ENCODE data around the gene NEUROG1. TPM values are rescaled to one million over a fixed set of nuclear protein-coding genes. Genes with fewer than 3 reads are reported as not detected.

NEUROG1 gene
- total RNA-seq, 2 donors from 2014 or later: not detected

DNA sequence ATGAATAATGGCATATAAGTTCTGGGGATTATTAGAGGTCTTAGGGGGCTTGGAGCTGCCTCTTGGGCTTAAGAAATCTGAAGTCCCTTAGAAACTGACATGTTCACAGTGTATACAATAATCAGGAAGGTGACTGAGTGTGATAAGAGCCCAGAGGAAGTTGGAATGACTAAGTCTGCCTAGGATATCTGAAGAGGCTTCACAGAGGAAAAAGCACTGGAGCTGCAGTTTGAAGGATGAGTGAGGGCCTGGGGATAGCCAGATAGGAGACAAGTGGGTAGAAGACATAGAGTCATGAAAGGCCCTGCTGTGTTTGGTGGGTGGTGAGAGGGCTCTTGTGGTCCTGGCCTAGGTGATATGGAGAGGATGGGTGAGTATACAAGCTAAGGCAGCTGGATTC is 8.8 kb downstream of the NEUROG1 start:
- no peak overlapping the region for H3K27ac ChIP-seq
- H3K9me3 ChIP-seq: no peaks in the 10 kb centered on the region
- no peaks in the 10 kb centered on the region for H3K27me3 ChIP-seq (replicated peaks; ENCODE audit: insufficient read depth)
- intact Hi-C loops (cut with DNase I): no loop called here
- DNase-seq (ENCODE audit: low spot score): no peak
- no peak overlapping the region for H3K4me3 ChIP-seq
- TF ChIP-seq POLR2AphosphoS5 (IDR thresholded peaks at IDR 0.05): no peak
- TF ChIP-seq, protein P1, sequence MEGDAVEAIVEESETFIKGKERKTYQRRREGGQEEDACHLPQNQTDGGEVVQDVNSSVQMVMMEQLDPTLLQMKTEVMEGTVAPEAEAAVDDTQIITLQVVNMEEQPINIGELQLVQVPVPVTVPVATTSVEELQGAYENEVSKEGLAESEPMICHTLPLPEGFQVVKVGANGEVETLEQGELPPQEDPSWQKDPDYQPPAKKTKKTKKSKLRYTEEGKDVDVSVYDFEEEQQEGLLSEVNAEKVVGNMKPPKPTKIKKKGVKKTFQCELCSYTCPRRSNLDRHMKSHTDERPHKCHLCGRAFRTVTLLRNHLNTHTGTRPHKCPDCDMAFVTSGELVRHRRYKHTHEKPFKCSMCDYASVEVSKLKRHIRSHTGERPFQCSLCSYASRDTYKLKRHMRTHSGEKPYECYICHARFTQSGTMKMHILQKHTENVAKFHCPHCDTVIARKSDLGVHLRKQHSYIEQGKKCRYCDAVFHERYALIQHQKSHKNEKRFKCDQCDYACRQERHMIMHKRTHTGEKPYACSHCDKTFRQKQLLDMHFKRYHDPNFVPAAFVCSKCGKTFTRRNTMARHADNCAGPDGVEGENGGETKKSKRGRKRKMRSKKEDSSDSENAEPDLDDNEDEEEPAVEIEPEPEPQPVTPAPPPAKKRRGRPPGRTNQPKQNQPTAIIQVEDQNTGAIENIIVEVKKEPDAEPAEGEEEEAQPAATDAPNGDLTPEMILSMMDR (IDR thresholded peaks at IDR 0.05): no peak
- TF ChIP-seq POLR2A (IDR thresholded peaks at IDR 0.05): no peak
- no peaks in the 10 kb centered on the region for H3K4me1 ChIP-seq (replicated peaks)
- no peaks in the 10 kb centered on the region for H3K36me3 ChIP-seq

DNA sequence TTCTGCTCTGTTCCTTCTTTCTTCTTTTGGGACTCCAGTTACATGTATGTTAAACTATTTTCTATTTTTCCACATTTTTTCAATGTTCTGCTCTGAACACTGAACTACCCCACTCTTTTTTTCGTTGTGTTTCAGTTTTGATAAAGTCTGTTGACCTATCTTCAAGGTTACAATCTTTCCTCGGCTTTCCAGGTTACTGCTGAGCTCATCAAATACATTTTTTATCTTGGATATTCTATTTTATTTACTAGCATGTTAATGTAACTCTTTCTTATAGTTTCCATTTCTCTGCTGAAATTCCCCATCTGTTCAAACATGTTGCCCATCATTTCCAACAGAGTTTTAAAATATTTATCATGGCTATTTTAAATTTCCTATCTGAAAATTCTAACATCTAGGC is 13.8 kb downstream of the NEUROG1 start:
- H3K36me3 ChIP-seq: no peaks in the 10 kb centered on the region
- no peaks in the 10 kb centered on the region for H3K27me3 ChIP-seq (replicated peaks; ENCODE audit: insufficient read depth)
- 51% methylated on average over 2 of the region's 2 CpGs for WGBS
- no peaks in the 10 kb centered on the region for H3K9me3 ChIP-seq
- intact Hi-C loops (cut with DNase I): no loop called here
- H3K4me3 ChIP-seq: no peak overlapping the region
- H3K27ac ChIP-seq: no peak overlapping the region
- no peak for DNase-seq (ENCODE audit: low spot score)
- TF ChIP-seq POLR2A (IDR thresholded peaks at IDR 0.05): no peak
- TF ChIP-seq, protein P1 (IDR thresholded peaks at IDR 0.05): no peak
- no peak for TF ChIP-seq POLR2AphosphoS5 (IDR thresholded peaks at IDR 0.05)
- H3K4me1 ChIP-seq (replicated peaks): no peaks in the 10 kb centered on the region

DNA sequence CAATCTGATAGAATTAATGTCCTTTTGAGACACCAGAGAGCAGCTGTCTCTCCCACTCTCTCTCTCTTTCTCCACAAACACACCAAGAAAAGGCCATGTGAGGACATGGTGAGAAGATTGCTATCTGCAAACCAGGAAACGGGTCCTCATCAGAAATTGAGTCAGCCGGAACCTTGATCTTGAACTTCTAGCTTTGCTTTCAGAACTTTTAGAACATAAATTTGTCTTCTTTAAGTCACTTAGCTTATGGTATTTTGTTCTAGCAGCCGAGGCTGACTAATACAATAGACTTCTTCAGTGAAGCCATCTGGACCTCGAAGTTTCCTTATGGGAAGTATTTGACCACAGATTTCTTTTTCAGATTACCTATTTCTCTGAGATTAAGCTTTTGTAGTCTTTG is 18.1 kb downstream of the NEUROG1 start:
- Histone ChIP-seq H3K4me1 (replicated peaks) (no peaks in the 10 kb centered on the region), H3K4me3 (no peak overlapping the region), H3K36me3 (no peaks in the 10 kb centered on the region), H3K27me3 (replicated peaks; ENCODE audit: insufficient read depth) (no peaks in the 10 kb centered on the region), H3K9me3 (no peaks in the 10 kb centered on the region), H3K27ac (no peak overlapping the region)
- WGBS: 87% methylated on average over 4 of the region's 4 CpGs
- intact Hi-C loops (cut with DNase I): no loop called here
- TF ChIP-seq, protein P1 (IDR thresholded peaks at IDR 0.05): no peak
- TF ChIP-seq POLR2AphosphoS5 (IDR thresholded peaks at IDR 0.05) (no peak), POLR2A (IDR thresholded peaks at IDR 0.05) (no peak)
- no peak for DNase-seq (ENCODE audit: low spot score)

DNA sequence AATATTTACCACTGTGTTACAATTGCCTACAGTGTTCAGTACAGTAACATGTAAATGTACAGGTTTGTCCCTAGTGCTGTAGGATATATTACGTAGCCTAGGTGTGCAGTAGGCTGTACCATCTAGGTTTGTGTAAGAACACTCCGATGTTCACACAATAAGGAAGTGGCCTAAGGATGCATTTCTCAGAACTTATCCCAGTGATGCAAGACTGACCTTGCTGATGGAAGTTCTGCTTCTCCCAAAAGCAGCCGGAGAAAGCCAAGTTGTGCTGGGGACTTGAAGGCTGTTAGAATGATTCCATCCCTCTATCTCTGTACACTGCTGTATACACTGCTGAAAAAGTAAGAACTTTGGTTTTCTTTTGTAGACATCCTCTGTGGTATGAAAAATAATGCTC is 21.6 kb downstream of the NEUROG1 start:
- no peak for DNase-seq (ENCODE audit: low spot score)
- Histone ChIP-seq H3K9me3 (no peaks in the 10 kb centered on the region), H3K4me1 (replicated peaks) (no peaks in the 10 kb centered on the region), H3K36me3 (no peaks in the 10 kb centered on the region), H3K4me3 (no peak overlapping the region), H3K27ac (no peak overlapping the region), H3K27me3 (replicated peaks; ENCODE audit: insufficient read depth) (no peaks in the 10 kb centered on the region)
- intact Hi-C loops (cut with DNase I): no loop called here
- TF ChIP-seq, protein P1 (IDR thresholded peaks at IDR 0.05): no peak
- TF ChIP-seq POLR2A (IDR thresholded peaks at IDR 0.05) (no peak), POLR2AphosphoS5 (IDR thresholded peaks at IDR 0.05) (no peak)
- 96% methylated on average over 3 of the region's 3 CpGs for whole genome bisulfite sequencing

DNA sequence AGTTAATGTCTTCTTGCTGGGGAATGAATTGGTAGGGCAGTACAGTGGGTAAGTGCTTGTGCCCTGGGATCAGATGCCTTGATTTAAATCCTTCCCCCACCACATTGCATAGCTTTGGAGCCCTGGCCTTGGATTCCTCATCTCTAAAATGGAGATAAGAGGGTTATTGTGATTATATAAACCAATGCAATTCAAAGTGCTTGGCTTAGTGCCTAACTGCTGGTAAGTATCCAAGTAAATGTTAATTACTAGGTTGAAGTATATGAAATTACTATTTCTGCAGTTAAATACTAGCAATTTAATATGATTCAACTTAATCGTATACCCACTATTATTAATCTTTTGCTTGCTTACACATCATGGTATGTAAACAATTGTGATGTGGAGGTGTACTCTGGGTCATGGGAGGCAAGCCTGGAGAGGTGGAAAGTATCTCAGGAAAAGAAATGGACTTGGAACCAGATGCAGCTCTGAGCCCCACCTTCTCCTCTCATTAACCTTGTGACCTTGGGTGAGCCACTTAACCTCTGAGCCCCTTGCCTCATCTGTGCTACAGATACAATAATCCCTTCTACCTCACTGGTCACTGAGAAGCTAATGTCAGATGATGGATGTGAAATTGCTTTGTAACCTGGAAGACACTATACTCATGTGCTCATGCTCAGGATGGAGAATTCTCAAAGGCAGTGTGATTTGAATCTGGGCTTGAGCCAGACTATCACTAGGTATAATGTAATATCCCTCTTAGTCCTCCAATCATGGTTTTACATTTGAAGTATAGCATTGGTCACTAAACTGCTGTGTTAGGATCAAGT is 23.8 kb downstream of the NEUROG1 start:
- intact Hi-C loops (cut with DNase I): no loop called here
- H3K27ac ChIP-seq: no peak overlapping the region
- H3K4me3 ChIP-seq: no peak overlapping the region
- no peaks in the 10 kb centered on the region for H3K4me1 ChIP-seq (replicated peaks)
- TF ChIP-seq, protein P1 (IDR thresholded peaks at IDR 0.05): no peak
- no peak for TF ChIP-seq POLR2A (IDR thresholded peaks at IDR 0.05)
- TF ChIP-seq POLR2AphosphoS5 (IDR thresholded peaks at IDR 0.05): no peak
- no peaks in the 10 kb centered on the region for H3K9me3 ChIP-seq
- 43% methylated on average over 1 of the region's 1 CpG for WGBS
- no peak for DNase-seq (ENCODE audit: low spot score)
- no peaks in the 10 kb centered on the region for H3K36me3 ChIP-seq
- no peaks in the 10 kb centered on the region for H3K27me3 ChIP-seq (replicated peaks; ENCODE audit: insufficient read depth)
